ENCODE measurements around the gene KDM2B.
A peak's percentile ranks its signal among the peaks of the same experiment; 100 is the strongest.

KDM2B gene

DNA sequence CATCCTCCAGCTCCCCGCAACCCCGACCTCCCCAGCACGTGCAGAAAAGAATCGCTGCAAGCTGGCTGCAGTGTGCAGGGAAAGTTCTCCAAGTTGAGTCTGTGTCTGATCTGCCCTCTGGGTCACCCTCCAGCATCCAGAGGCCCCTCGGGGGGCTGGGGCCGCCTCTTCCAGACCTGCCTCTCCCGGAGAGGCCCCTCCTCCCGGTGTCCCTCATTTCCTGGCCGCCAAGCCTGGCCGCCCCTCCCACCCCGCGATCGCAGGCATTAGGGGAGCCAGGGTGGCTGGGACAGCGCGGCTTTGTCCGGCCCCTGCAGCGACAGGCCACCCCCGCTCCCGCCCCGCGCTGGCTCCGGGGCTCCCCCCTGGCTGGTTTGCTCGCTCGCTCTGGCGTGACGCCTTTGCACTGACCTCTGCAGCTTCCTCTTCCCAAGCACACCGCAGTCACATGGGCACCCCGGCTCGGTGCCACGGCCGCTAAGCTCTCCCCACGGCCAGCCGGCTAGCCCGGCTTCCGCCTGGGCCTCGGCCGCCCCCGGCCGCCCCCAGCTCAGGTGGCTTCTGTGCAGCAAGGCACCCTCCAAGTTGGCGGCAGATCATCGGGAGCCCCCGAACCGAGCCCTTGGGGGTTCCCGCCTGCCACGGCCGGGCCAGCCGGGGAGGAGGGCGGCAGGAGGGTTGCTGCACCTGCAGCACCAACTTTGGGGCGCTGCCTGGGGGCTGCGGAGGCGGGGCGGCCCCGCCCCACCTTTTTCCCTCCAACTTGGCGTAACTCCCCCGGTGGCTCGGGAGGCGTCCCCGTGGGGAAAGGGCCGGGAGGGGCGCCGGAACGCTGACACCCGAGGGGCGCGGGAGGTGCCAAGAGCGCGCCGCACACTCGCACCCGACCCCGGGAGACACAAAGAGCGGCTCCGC is 43.7 kb downstream of the KDM2B start:
- no peaks in the 10 kb centered on the region for H3K9me3 ChIP-seq (ENCODE audit: control insufficient read depth, low read length)
- H3K4me1 ChIP-seq (ENCODE audit: control insufficient read depth, insufficient read depth, low read depth, low read length) = peaks cover 27% of the 10 kb centered on the region
- H3K79me1 ChIP-seq (replicated peaks; ENCODE audit: low read length, poor library complexity, severe bottlenecking) = peaks cover 3% of the 10 kb centered on the region
- H4K91ac ChIP-seq (ENCODE audit: low read length) = peak overlapping the region; percentile 52
- peak overlapping the region; percentile 63 to 80 for H3K4me3 ChIP-seq (ENCODE audit: insufficient read depth in 1 of 2, low read depth in 1 of 2, low read length in 2 of 2)
- H3K4me2 ChIP-seq (ENCODE audit: low read length, poor library complexity, severe bottlenecking) = peak overlapping the region; percentile 99
- H3K18ac ChIP-seq (ENCODE audit: low read depth in 1 of 2, low read length in 2 of 2) = peak overlapping the region; percentile 64 to 91
- peak; percentile 89 for DNase-seq
- peak overlapping the region in 1 of 2 experiments; percentile 72 for H3K14ac ChIP-seq (ENCODE audit: low read length in 2 of 2)
- H2BK15ac ChIP-seq (ENCODE audit: low read depth, poor library complexity, severe bottlenecking) = peak overlapping the region; percentile 94
- H2BK120ac ChIP-seq (ENCODE audit: low read depth, low read length) = peak overlapping the region; percentile 82
- peak overlapping the region; percentile 80 for H3K9ac ChIP-seq (ENCODE audit: low read length)
- WGBS = 3% methylated on average over 59 of the region's 73 CpGs
- peak overlapping the region; percentile 75 for H3K27ac ChIP-seq (ENCODE audit: low read length, poor library complexity, severe bottlenecking)
- H3K4ac ChIP-seq (ENCODE audit: low read depth in 1 of 2, low read length in 2 of 2) = peak overlapping the region in 1 of 2 experiments; percentile 73
- H2AFZ ChIP-seq (ENCODE audit: low read depth, low read length) = peak overlapping the region; percentile 32
- peaks cover 11 to 14% of the 10 kb centered on the region in 2 experiments for H3K36me3 ChIP-seq (ENCODE audit: control insufficient read depth in 1 of 2, insufficient read depth in 2 of 2, low read depth in 1 of 2, low read length in 2 of 2)
- H2BK5ac ChIP-seq (ENCODE audit: low read depth, low read length, poor library complexity, severe bottlenecking) = peak overlapping the region; percentile 61
- H4K8ac ChIP-seq (ENCODE audit: low read length) = peak overlapping the region; percentile 72
- peak overlapping the region; percentile 22 to 67 for H2BK12ac ChIP-seq (ENCODE audit: low read length in 2 of 2)
- no peaks in the 10 kb centered on the region for H3K27me3 ChIP-seq (ENCODE audit: control insufficient read depth in 1 of 2, insufficient read depth in 1 of 2, low read length in 2 of 2)
- H3K23ac ChIP-seq (ENCODE audit: low read length in 2 of 2) = peak overlapping the region in 1 of 2 experiments; percentile 27
- no peak overlapping the region for H2AK5ac ChIP-seq (ENCODE audit: low read length, severe bottlenecking)

DNA sequence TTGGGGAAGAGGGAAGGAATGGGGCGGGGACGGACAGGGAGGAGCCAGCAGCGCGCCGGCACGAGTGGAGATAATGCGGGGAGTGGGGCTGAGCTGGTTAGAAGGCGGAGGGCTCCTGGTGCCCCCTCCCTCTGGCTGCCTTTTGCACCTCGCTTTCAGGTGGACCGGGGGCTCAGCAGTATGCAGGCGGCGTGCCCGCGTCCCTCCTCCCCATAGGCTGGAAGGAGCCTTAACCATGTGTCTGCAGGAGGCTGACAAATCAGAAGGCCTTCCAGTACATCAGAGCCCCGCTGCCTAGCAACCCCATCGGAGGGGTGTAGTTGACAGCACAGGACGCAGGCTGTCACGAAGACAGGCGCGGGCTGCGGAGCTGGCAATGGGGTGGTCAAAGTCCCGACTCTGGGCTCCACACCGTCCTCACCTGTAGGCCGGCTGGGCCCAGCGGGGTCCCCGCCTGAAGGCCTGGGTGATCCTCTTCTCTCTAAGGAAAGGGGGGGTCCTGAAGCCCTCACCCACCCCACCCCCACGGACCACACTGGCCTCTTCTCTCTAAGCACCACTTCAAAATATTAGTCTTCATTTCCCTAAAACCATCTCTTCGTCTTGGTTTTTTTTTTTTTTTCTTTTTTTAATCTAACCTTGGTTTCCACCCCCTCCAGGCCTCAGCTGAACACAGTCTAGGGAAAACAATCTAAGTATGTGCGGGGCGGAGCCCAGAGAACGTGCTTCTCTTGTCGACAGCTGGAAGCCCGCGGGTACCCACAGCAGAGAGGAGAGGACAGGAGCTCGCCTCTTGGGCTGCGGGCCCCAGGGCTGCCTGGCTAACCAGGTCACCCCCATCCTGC is 44.5 kb downstream of the KDM2B start:
- DNase-seq = peak; percentile 84
- Histone ChIP-seq H3K9ac (ENCODE audit: low read length) (peak overlapping the region; percentile 80), H3K4ac (ENCODE audit: low read depth in 1 of 2, low read length in 2 of 2) (peak overlapping the region; percentile 47 to 59), H3K4me3 (ENCODE audit: insufficient read depth in 1 of 2, low read depth in 1 of 2, low read length in 2 of 2) (peak overlapping the region; percentile 63 to 80), H2BK120ac (ENCODE audit: low read depth, low read length) (peak overlapping the region; percentile 82), H3K27me3 (ENCODE audit: control insufficient read depth in 1 of 2, insufficient read depth in 1 of 2, low read length in 2 of 2) (no peaks in the 10 kb centered on the region), H3K9me3 (ENCODE audit: control insufficient read depth, low read length) (no peaks in the 10 kb centered on the region), H3K36me3 (ENCODE audit: control insufficient read depth in 1 of 2, insufficient read depth in 2 of 2, low read depth in 1 of 2, low read length in 2 of 2) (peaks cover 15 to 17% of the 10 kb centered on the region in 2 experiments), H3K27ac (ENCODE audit: low read length, poor library complexity, severe bottlenecking) (peak overlapping the region; percentile 75), H4K91ac (ENCODE audit: low read length) (peak overlapping the region; percentile 12), H3K14ac (ENCODE audit: low read length in 2 of 2) (peak overlapping the region in 1 of 2 experiments; percentile 63), H2BK12ac (ENCODE audit: low read length in 2 of 2) (peak overlapping the region; percentile 75 to 80), H2AK5ac (ENCODE audit: low read length, severe bottlenecking) (no peak overlapping the region), H2BK15ac (ENCODE audit: low read depth, poor library complexity, severe bottlenecking) (peak overlapping the region; percentile 65), H3K4me1 (ENCODE audit: control insufficient read depth, insufficient read depth, low read depth, low read length) (peaks cover 27% of the 10 kb centered on the region), H4K8ac (ENCODE audit: low read length) (peak overlapping the region; percentile 62), H3K23ac (ENCODE audit: low read length in 2 of 2) (peak overlapping the region in 1 of 2 experiments; percentile 18), H2BK5ac (ENCODE audit: low read depth, low read length, poor library complexity, severe bottlenecking) (peak overlapping the region; percentile 61), H3K4me2 (ENCODE audit: low read length, poor library complexity, severe bottlenecking) (peak overlapping the region; percentile 99), H3K79me1 (replicated peaks; ENCODE audit: low read length, poor library complexity, severe bottlenecking) (peaks cover 3% of the 10 kb centered on the region), H2AFZ (ENCODE audit: low read depth, low read length) (peak overlapping the region; percentile 21), H3K18ac (ENCODE audit: low read depth in 1 of 2, low read length in 2 of 2) (peak overlapping the region; percentile 57 to 91)
- WGBS = 25% methylated on average over 36 of the region's 36 CpGs

DNA sequence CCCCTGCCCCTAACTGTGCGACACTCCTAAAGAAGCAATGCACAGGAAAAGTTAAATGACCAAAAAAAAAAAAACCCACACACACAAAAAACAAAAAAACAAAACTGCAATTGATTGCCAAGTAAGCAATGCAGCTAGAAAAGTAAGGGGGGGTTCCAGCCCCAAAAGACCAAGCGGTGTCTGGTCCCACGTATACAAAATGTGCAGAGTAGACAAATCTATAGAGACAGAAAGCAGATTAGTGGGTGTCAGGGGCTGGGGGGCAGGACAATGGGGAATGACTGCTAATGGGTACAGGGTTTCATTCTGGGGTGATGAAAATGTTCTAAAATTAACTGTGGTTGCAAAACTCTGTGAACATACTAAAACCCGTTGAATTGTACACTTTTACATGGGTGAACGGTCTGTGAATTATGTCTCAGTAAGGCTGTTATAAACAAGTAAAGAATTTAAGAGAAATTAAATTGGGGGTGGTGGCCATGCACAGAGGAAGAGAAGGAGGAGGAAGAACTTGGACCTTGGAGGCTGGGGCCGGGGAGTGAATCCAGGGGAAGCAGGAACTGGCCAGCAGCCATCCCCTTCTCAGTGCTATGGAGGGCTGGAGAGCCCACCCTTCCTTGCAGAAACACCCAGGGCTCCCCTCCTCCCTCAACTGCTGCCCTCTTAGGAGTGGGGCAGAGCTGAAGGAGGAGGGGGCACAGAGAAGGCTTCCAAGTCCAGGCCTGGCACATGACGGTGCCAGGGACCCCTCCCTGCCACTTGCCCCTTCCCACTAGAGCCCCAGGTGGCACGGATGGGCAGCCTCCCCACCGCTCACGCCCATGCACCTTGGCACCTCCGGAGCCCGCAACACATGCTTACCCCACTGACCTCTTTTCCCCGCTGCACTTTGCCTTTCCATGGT is 45.4 kb downstream of the KDM2B start:
- H2BK5ac ChIP-seq (ENCODE audit: low read depth, low read length, poor library complexity, severe bottlenecking) = no peak overlapping the region
- H3K4me2 ChIP-seq (ENCODE audit: low read length, poor library complexity, severe bottlenecking) = peak overlapping the region; percentile 99
- DNase-seq = no peak
- peak overlapping the region; percentile 55 for H2BK15ac ChIP-seq (ENCODE audit: low read depth, poor library complexity, severe bottlenecking)
- no peak overlapping the region for H2BK120ac ChIP-seq (ENCODE audit: low read depth, low read length)
- peak overlapping the region in 1 of 2 experiments; percentile 18 for H3K23ac ChIP-seq (ENCODE audit: low read length in 2 of 2)
- peak overlapping the region; percentile 12 for H4K91ac ChIP-seq (ENCODE audit: low read length)
- H3K4ac ChIP-seq (ENCODE audit: low read depth in 1 of 2, low read length in 2 of 2) = peak overlapping the region in 1 of 2 experiments; percentile 59
- H3K9ac ChIP-seq (ENCODE audit: low read length) = peak overlapping the region; percentile 80
- H2AFZ ChIP-seq (ENCODE audit: low read depth, low read length) = peak overlapping the region; percentile 21
- H3K79me1 ChIP-seq (replicated peaks; ENCODE audit: low read length, poor library complexity, severe bottlenecking) = peaks cover 3% of the 10 kb centered on the region
- peak overlapping the region; percentile 62 for H4K8ac ChIP-seq (ENCODE audit: low read length)
- H3K14ac ChIP-seq (ENCODE audit: low read length in 2 of 2) = peak overlapping the region in 1 of 2 experiments; percentile 63
- no peaks in the 10 kb centered on the region for H3K9me3 ChIP-seq (ENCODE audit: control insufficient read depth, low read length)
- no peak overlapping the region for H2AK5ac ChIP-seq (ENCODE audit: low read length, severe bottlenecking)
- peaks cover 15 to 18% of the 10 kb centered on the region in 2 experiments for H3K36me3 ChIP-seq (ENCODE audit: control insufficient read depth in 1 of 2, insufficient read depth in 2 of 2, low read depth in 1 of 2, low read length in 2 of 2)
- peak overlapping the region in 1 of 2 experiments; percentile 80 for H3K4me3 ChIP-seq (ENCODE audit: insufficient read depth in 1 of 2, low read depth in 1 of 2, low read length in 2 of 2)
- 78% methylated on average over 13 of the region's 13 CpGs for WGBS
- H3K27me3 ChIP-seq (ENCODE audit: control insufficient read depth in 1 of 2, insufficient read depth in 1 of 2, low read length in 2 of 2) = no peaks in the 10 kb centered on the region
- peak overlapping the region; percentile 75 to 80 for H2BK12ac ChIP-seq (ENCODE audit: low read length in 2 of 2)
- H3K4me1 ChIP-seq (ENCODE audit: control insufficient read depth, insufficient read depth, low read depth, low read length) = peaks cover 30% of the 10 kb centered on the region
- peak overlapping the region; percentile 52 to 85 for H3K18ac ChIP-seq (ENCODE audit: low read depth in 1 of 2, low read length in 2 of 2)
- H3K27ac ChIP-seq (ENCODE audit: low read length, poor library complexity, severe bottlenecking) = no peak overlapping the region
